Measurements from ENCODE around the gene MAD2L2. TPM values are rescaled to one million over a fixed set of nuclear protein-coding genes. Genes with fewer than 3 reads are reported as not detected.
A peak's percentile ranks its signal among the peaks of the same experiment; 100 is the strongest.

MAD2L2 gene
- polyA plus RNA-seq: 10 to 100 TPM; 31.2 to 44.5 (median 43.7) TPM

- WGBS, 3 donors: 0 to 1% (median 1%) methylated on average over 49 to 71 of the region's 71 CpGs
- peak within 1 kb of the TSS; percentile 49 for H3K27ac ChIP-seq (ENCODE audit: low read depth, low read length)
These were observed at the start of gene MAD2L2 for GRCh38 chr1:11681071-11681771. Gene MAD2L2, minus strand, starts transcription at chr1:11681148. Its CDS starts 547 bp downstream, at chr1:11680601.

- H3K27ac ChIP-seq (ENCODE audit: low read depth, low read length): no peak overlapping the region
- 17 to 67% (median 29%) methylated on average over 5 of the region's 5 CpGs for WGBS, 3 donors
These were observed 49.5 kb upstream of the MAD2L2 start for GRCh38 chr1:11730429-11730891.

DNA sequence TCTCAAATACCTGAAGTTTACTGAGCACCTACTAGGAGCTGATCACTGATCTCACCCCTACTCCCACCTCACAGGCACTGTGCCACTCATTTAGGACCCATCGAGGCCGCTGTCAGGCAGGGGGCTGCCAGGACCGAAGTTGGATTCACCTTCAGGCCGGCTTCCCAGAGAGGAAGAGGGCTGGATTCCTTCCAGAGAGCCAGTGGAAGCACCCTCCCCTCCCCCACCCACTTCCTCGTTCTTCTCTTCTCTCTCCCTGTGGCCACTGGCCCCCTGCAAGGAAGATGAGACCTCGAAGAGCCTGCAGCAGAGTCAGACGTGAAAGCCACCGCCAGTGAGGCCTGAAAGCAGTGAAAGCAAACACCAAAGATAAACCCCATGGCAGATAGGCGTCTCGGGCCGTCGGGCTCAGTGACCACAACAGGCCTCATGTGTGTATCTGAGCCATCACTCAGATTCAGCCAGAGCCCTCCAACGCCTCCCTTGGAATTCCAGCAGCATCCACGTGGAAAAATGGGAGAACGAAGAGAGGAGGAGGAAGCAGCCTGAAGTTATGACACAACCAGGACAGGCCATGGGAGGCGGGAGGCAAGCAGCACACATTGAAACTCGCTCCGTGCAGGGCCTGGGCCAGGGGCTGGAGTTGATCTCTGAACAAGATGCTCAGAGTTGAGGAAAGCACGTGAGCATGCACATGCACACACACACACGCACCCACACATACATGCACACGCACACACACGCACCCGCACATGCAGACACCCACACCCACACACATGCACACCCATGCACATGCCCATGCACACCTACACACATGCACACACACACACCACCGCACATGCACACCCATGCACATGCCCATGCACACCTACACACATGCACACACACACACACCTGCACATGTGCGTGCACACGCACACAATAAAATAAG is 48.8 kb upstream of the MAD2L2 start:
- H3K27ac ChIP-seq (ENCODE audit: low read depth, low read length): no peak overlapping the region
- WGBS, 3 donors: 42 to 63% (median 42%) methylated on average over 26 of the region's 26 CpGs

DNA sequence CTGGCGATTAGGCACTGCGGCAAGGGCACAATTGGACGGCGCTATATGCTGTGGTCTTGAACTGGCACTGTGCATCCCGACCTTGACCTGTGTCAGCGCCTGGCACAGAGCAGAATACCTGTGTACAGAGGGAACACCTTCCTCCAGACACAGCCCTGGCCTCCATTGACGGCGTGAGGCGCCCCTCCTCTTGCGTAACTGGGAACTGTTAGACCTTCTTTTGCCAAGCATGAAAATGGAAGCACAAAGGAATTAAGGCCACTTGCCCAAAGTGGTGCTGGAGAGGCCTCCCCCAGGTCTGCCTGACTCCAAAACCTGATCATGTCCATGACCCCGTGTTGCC is 48.2 kb upstream of the MAD2L2 start:
- WGBS, 3 donors: 83 to 86% (median 83%) methylated on average over 11 of the region's 11 CpGs
- H3K27ac ChIP-seq (ENCODE audit: low read depth, low read length): no peak overlapping the region

DNA sequence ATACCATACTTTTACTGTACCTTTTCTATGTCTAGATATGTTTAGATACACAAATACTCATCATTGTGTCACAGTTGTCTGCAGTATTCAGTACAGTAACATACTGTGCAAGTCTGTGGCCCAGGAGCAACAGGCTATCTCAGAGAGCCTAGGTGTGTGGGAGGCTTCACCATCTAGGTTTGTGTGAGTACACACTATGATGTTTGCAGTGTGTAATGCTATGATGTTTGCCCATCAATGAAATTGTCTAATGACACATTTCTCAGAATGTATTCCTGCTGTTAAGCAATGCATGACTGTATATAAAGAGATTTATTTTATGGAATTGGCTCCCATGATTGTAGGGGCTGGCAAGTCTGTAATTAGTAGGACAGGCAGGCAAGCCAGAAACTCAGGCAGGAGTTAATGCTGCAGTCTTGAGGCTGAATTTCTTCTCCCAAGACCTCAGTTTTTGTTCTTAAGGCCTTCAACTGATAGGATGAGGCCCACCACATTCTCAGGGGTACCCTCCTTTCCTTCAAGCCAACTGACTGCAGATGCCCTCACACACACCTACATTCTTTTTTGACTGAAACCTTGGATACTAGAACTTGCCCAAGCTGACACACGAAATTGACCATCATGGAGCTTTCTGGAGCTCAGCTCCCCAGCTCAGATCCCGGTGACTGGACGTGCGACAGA is 47.3 kb upstream of the MAD2L2 start:
- WGBS, 3 donors: 95 to 99% (median 96%) methylated on average over 4 of the region's 4 CpGs

GRCh38 chr1:11727119-11727518 is 46.2 kb upstream of the MAD2L2 start:
- 94 to 98% (median 97%) methylated on average over 4 of the region's 4 CpGs for WGBS, 3 donors
- no peak overlapping the region for H3K27ac ChIP-seq (ENCODE audit: low read depth, low read length)

More for the DNA sequence above, 47.3 kb upstream of the MAD2L2 start:
- no peak overlapping the region for H3K27ac ChIP-seq (ENCODE audit: low read depth, low read length)

DNA sequence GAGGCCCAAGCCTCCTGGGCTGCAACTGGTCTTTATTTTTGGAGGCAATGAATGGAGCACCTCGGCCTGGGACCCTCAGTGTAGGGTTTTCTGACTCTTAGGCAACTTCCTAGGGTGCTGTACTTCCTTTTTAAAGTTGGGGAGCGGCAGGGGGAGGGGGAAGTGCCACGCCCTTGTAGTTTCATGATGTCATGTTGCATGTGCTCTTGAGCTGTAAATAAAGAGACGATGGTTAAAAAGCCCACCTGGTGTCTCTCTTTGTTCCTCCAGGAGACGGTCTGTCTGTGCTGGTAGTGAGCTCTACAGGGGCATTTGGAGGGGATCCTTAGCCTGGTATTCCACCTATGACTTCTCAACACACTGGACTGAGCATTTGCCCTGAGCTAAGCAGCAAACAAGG is 44.7 kb upstream of the MAD2L2 start:
- H3K27ac ChIP-seq (ENCODE audit: low read depth, low read length): no peak overlapping the region
- WGBS, 3 donors: 44 to 81% (median 53%) methylated on average over 5 of the region's 5 CpGs

DNA sequence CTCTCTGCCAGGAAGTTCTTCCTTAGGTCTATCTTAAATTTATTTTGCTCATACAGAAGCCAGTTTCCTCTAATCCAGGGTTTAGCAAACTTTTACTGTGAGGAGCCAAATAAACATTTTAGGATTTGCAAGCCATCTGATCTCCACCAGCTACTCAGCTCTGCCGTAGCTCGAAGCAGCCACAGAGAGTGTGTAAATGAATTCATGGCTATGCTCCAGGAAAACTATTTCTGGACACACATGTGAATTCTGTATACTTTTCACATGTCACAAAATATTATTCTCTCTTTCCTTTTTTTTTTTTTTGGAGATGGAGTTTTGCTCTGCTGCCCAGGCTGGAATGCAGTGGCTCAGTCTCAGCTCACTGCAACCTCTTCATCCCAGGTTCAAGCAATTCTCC is 41.6 kb upstream of the MAD2L2 start:
- 27 to 80% (median 52%) methylated on average over 2 of the region's 2 CpGs for WGBS, 3 donors
- no peak overlapping the region for H3K27ac ChIP-seq (ENCODE audit: low read depth, low read length)

DNA sequence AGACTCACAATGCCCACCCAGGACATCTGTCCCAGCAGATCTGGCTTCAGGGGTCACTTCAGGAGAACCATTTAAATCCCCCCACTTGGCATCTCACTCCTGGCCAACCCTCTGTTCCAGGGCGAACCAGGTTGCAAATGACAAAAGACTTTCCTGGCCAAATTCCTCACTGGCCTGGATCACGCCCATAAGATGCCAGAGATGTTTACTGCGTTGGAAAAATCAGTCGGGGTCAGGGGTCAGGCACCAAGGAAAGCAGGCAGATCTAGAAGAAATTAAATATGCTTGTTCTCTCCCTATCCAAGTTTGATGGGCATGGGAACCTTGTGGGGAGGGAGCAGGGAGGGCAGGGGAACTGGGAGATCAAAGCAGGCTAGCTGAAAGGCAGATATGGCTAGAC is 40.4 kb upstream of the MAD2L2 start:
- H3K27ac ChIP-seq (ENCODE audit: low read depth, low read length): no peak overlapping the region
- 45 to 80% (median 78%) methylated on average over 4 of the region's 4 CpGs for WGBS, 3 donors

DNA sequence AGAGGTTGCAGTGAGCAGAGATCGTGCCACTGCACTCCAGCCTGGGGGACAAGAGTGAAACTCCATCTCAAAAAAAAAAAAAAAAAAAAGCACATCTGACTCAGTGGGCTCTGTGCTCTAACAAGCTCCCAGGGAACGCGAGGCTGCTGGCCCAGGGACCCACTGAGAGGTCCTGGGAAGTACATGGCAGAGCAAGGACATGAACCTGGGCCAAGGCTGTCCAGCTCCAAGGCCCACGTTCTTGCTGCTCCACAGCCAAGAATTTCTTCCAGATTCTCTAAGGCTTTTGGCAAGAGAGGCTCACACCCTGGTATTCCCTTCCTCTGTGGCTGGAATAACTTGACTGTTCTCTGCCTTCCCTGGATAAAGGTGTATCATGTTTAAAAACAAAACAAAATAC is 39.6 kb upstream of the MAD2L2 start:
- no peak overlapping the region for H3K27ac ChIP-seq (ENCODE audit: low read depth, low read length)
- WGBS, 3 donors: 44 to 65% (median 46%) methylated on average over 4 of the region's 4 CpGs

DNA sequence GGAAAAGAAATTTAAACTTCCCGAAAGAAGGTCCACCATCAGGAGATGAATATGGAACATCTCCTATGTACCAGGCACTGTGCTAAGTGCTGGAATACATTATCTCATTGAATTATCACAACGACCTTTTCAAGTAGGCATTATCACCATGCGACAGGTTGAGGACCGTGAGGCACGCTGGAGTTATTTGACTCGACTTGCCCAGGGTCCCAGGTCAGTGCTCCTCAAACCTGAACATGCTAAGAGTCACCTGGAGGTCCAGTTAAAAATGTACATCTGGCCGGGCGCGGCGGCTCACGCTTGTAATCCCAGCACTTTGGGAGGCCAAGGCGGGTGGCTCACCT is 39.1 kb upstream of the MAD2L2 start:
- no peak overlapping the region for H3K27ac ChIP-seq (ENCODE audit: low read depth, low read length)
- 61 to 78% (median 75%) methylated on average over 12 of the region's 12 CpGs for WGBS, 3 donors

GRCh38 chr1:11719313-11720032 is 38.5 kb upstream of the MAD2L2 start:
- whole genome bisulfite sequencing, 3 donors: 4 to 8% (median 4%) methylated on average over 43 to 44 of the region's 44 CpGs

GRCh38 chr1:11714831-11715575 is 34.1 kb upstream of the MAD2L2 start:
- 67 to 77% (median 73%) methylated on average over 24 of the region's 24 CpGs for WGBS, 3 donors
- H3K27ac ChIP-seq (ENCODE audit: low read depth, low read length): no peak overlapping the region

More at GRCh38 chr1:11719313-11720032, 38.5 kb upstream of the MAD2L2 start:
- peak overlapping the region; percentile 39 for H3K27ac ChIP-seq (ENCODE audit: low read depth, low read length)

GRCh38 chr1:11713095-11713494 is 32.1 kb upstream of the MAD2L2 start:
- H3K27ac ChIP-seq (ENCODE audit: low read depth, low read length): no peak overlapping the region
- 69 to 80% (median 73%) methylated on average over 11 of the region's 11 CpGs for WGBS, 3 donors

- WGBS, 3 donors: 84 to 91% (median 88%) methylated on average over 8 of the region's 8 CpGs
These were observed 31.3 kb upstream of the MAD2L2 start for GRCh38 chr1:11712285-11712684.

DNA sequence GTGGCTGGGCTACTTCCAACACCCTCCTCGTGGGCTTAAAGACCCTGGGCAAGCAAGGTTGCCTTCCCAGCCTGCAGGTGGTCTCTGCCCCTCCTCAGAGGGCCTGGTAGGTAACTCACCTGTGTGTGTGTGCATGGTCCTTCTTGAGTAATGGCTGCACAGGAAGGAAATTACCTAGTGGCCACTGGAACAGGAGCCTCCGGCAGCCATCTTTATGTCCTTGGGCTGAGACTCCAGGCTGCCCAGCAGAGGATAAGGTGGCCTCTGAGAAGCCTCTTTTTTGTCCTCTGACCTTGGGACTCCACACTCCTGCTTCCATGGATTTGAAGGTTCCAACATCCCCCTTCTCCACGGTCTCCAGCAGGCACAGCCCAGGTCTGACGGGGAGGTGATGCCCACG is 30.5 kb upstream of the MAD2L2 start:
- H3K27ac ChIP-seq (ENCODE audit: low read depth, low read length): no peak overlapping the region
- WGBS, 3 donors: 89 to 95% (median 93%) methylated on average over 5 of the region's 5 CpGs

More at GRCh38 chr1:11712285-11712684, 31.3 kb upstream of the MAD2L2 start:
- H3K27ac ChIP-seq (ENCODE audit: low read depth, low read length): no peak overlapping the region

- no peak overlapping the region for H3K27ac ChIP-seq (ENCODE audit: low read depth, low read length)
- WGBS, 3 donors: 72 to 79% (median 77%) methylated on average over 11 of the region's 11 CpGs
These were observed 27.8 kb upstream of the MAD2L2 start for GRCh38 chr1:11708554-11709350.
